ENCODE measurements around the gene NUDT6.

NUDT6 gene

GRCh38 chr4:122921971-122922876 is at the start of gene NUDT6:
Gene NUDT6 (minus strand): TSS chr4:122922597. CDS start chr4:122922572, 25 bp downstream.
- Histone ChIP-seq H3K4me3 (peak within 1 kb of the TSS; percentile 80), H3K27ac (peak within 1 kb of the TSS; percentile 32 to 75)
- DNase-seq (ENCODE audit: low spot score): peak; percentile 76
- TF ChIP-seq, protein P1, sequence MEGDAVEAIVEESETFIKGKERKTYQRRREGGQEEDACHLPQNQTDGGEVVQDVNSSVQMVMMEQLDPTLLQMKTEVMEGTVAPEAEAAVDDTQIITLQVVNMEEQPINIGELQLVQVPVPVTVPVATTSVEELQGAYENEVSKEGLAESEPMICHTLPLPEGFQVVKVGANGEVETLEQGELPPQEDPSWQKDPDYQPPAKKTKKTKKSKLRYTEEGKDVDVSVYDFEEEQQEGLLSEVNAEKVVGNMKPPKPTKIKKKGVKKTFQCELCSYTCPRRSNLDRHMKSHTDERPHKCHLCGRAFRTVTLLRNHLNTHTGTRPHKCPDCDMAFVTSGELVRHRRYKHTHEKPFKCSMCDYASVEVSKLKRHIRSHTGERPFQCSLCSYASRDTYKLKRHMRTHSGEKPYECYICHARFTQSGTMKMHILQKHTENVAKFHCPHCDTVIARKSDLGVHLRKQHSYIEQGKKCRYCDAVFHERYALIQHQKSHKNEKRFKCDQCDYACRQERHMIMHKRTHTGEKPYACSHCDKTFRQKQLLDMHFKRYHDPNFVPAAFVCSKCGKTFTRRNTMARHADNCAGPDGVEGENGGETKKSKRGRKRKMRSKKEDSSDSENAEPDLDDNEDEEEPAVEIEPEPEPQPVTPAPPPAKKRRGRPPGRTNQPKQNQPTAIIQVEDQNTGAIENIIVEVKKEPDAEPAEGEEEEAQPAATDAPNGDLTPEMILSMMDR (IDR thresholded peaks at IDR 0.05): no peak

GRCh38 chr4:122968227-122968812 is 45.9 kb upstream of the NUDT6 start:
- no peak for DNase-seq (ENCODE audit: low spot score)
- Histone ChIP-seq H3K27ac (no peak overlapping the region), H3K4me3 (no peak overlapping the region)
- TF ChIP-seq, protein P1 (IDR thresholded peaks at IDR 0.05): no peak

DNA sequence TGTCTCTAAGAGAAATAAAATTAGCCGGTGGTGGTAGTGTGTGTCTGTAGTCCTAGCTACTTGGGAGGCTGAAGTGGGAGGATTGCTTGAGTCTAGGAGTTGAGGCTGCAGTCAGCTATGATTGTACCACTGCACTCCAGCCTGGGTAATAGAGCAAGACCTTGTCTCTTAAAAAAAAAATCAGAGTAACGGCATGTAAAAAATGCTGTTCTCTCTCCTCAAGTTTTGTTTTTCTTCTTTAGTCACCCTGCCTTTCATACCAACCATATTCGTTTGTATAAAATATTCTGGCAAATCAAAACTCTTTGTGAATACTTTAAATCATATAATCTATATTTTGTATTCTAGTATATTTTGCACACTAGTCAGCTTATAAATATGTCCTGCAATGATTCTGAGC is 44.8 kb upstream of the NUDT6 start:
- no peak overlapping the region for H3K4me3 ChIP-seq
- TF ChIP-seq, protein P1 (IDR thresholded peaks at IDR 0.05): no peak
- no peak overlapping the region for H3K27ac ChIP-seq
- DNase-seq (ENCODE audit: low spot score): no peak

DNA sequence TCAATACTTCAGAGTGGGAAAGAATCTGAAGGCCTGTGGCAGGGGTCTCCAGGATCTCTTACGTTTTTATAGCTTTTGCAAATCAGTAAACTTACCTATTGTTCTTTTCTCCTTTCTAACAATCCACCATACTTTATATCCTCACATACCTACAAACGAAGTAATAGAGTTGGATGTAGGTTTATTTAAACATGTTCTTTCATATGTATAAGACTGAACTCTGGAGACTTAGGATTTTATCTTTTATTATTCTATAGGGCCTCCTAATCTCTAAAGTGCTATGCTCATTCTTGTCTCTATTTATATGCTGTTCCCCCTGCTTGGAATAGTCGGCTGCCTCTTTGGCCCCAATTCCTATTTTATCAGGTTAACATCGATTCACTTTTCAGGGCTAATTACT is 43.8 kb upstream of the NUDT6 start:
- H3K27ac ChIP-seq: no peak overlapping the region
- no peak overlapping the region for H3K4me3 ChIP-seq
- TF ChIP-seq, protein P1 (IDR thresholded peaks at IDR 0.05): no peak
- no peak for DNase-seq (ENCODE audit: low spot score)

DNA sequence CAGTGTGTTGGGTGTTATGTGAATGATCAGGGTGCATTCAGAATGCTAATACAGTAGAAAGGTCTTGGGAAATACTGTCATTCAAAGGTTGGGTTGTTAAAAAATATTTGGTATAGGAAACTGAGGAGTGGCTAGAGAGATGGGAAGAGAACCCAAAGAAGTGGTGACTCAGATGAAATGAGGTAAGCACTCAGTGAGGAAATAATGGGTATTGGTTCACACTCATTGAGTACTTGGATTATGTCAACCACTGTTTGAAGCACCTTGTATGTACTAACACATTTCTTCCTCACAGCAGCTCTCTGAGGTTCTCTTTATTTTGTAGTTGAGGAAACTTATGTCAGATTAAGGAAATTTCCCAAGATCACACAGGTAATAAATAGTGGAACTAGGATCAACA is 40.8 kb upstream of the NUDT6 start:
- TF ChIP-seq, protein P1 (IDR thresholded peaks at IDR 0.05): no peak
- no peak overlapping the region for H3K4me3 ChIP-seq
- no peak overlapping the region for H3K27ac ChIP-seq
- DNase-seq (ENCODE audit: low spot score): no peak

DNA sequence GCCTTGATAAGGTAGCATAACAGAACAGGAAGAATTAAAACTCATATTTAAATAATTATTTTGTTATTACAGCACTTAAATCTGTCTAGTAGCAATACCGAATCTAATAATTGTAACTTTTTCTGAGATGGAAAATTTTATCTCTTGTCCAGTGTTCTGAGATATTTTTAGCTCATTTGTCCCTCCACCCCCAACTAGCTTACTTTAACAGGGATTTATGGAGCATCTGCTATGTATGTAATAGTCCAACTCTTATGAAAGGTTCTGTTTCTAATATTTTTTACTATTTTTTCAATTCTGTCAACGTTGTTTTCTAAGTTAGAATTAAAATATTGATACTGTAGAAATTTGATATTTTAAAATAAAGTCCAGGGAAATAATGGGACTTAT is 38.2 kb upstream of the NUDT6 start:
- Histone ChIP-seq H3K27ac (no peak overlapping the region), H3K4me3 (no peak overlapping the region)
- no peak for DNase-seq (ENCODE audit: low spot score)
- TF ChIP-seq, protein P1 (IDR thresholded peaks at IDR 0.05): no peak

All from coronary artery (tissue), 2 donors.